GM20000 (cell line): ENCODE measurements around the gene LIPG.

Experiments
- DNase-seq: peaks from one replicate; pipeline ENCODE4 v3.0.0; 2012; ENCODE audit warnings: low spot score
- CTCF ChIP-seq: IDR thresholded peaks from 2 replicates; pipeline ENCODE4 v1.5.1; 2012; ENCODE audit warnings: mild to moderate bottlenecking, control low read depth; ENCODE audit errors: extremely low read depth, missing control alignments

The LIPG gene

GRCh38 chr18:49531678-49532153 lies 30.1 kb upstream of the LIPG start:
- DNase-seq = no peak

GRCh38 chr18:49534846-49535601 lies 26.8 kb upstream of the LIPG start:
- DNase-seq = no peak
- TF ChIP-seq CTCF = no peak

More at GRCh38 chr18:49531678-49532153, 30.1 kb upstream of the LIPG start:
- no peak for TF ChIP-seq CTCF

GRCh38 chr18:49537232-49537896 lies 24.5 kb upstream of the LIPG start:
- no peak for TF ChIP-seq CTCF
- no peak for DNase-seq

- TF ChIP-seq CTCF = no peak
- no peak for DNase-seq
These were observed 17.5 kb upstream of the LIPG start for GRCh38 chr18:49544362-49544761.

- no peak for TF ChIP-seq CTCF
These were observed 15.6 kb upstream of the LIPG start for GRCh38 chr18:49546278-49546677.

GRCh38 chr18:49546719-49547273 lies 15.1 kb upstream of the LIPG start:
- no peak for TF ChIP-seq CTCF
- no peak for DNase-seq

More at GRCh38 chr18:49546278-49546677, 15.6 kb upstream of the LIPG start:
- DNase-seq = no peak

- TF ChIP-seq CTCF = no peak
- DNase-seq = no peak
These were observed 14.2 kb upstream of the LIPG start for GRCh38 chr18:49547701-49548100.
